Measurements from ENCODE around the gene MYH14.
"Not testable (repeated sequence)": the region's sequence is repeated elsewhere in the genome, so short reads cannot be mapped to it uniquely, and the experiment has no call there.

Gene MYH14

DNA sequence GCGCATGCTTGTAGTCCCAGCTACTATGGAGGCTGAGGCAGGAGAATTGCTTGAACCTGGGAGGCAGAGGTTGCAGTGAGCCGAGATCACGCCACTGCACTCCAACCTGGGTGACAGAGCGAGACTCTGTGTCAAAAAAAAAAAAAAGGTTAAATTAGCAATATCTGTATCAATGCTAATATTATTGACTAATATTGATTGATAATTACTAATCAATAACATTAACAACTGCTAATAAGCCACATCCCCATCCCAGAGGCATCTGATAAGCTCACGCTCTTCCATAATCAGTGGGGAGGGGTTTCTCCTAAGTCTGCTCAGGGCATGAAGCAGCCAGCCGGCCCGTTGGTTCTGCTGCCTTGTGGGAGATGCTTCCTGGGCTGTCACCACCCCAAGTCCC lies 24.7 kb downstream of the MYH14 start:
- DNase-seq, result not testable (repeated sequence)

DNA sequence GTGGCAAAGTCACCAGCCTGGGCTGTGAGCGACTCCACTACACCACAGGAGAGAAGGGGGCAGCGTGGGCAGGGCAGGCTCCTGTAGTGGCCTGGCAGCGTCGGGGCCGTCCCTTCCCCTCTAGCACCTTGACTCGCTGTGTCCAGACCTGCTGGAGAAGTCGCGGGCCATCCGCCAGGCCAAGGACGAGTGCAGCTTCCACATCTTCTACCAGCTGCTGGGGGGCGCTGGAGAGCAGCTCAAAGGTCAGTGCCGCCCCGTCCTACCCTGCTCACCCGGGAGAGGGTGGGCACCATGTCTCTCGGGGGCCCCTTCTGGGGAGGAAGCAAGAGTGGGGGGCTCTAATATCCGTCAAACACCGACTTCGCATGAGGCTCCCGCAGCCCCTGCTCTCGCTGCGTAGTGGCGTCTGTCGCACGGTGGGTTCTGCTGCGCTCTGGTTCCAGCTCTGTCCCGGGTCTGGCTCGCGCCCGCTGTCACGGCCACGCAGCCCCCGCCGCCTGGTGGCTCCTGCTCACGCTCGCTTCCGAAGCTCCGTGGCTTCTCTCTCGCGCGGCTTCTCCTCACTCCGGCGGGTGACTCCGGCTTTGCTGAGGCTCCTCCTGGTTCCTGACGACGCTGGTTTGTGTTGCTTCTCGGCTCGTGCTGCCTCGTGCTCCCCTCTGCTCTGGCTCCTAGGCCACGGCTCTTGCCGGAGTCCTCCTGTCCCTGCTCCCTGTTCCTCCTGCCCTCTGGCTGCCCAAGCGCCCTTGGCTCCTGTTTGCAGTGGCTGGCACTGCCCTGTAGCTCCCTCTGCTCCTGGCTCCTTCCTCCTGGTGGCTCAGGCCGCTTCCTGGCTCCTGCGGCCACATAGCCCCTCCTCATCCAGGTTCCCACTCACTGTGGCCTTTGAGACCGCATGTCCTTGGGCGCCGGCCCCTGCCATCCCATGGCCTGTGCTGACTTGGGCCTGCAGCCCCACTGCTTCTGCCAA lies 27.2 kb downstream of the MYH14 start:
- no peak for DNase-seq

DNA sequence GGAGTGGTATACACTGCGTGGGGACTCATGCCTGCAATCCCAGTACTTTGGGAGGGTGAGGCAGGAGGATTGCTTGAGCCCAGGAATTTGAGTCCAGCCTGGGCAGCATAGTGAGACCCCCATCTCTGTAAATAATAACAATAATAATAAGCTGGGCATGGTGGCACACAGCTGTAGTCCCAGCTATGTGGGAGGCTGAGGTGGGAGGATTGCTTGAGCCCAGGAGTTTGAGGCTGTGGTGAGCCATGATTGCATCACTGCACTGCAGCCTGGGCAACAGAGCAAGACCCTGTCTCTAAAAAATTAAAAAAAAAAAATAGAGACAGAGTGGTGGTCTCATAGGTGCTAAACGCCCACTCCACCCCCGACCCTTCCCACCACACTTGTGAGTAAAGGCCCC lies 28.0 kb downstream of the MYH14 start:
- not testable (repeated sequence) for DNase-seq

DNA sequence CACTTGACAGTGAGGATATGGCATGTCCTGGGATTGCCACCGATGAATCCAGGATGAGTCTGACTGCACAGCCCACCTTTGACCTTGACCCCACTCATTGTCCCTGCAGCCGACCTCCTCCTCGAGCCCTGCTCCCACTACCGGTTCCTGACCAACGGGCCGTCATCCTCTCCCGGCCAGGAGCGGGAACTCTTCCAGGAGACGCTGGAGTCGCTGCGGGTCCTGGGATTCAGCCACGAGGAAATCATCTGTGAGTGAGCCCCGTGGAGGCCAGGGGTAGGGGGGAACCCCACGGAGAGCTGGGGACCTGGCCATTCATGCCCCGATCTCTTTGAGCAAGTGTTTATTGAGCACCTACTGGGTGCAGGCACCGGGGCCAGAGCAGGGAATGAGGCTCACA lies 28.4 kb downstream of the MYH14 start:
- no peak for DNase-seq

DNA sequence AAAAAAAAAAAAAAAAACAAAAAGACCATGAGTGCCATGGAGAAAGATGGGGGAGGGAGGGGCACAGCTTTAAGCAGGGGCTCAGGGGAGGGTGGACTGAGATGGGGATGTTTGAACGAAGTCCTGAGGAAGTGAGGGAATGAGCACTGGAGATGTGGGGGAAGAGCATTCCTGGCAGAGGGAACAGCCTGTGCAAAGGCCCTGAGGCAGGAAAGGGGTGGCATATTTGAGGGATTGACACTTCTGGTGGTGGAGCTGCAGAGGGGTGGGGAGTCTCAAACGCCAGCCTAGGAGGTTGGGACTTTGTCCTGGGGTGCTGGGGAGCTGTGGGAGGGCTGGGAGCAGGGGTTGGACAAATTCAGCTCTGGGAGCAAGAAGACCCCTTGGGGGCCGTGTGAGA lies 29.2 kb downstream of the MYH14 start:
- DNase-seq, result no peak

GRCh38 chr19:50233308-50233910 lies 30.0 kb downstream of the MYH14 start:
- DNase-seq, result no peak

DNA sequence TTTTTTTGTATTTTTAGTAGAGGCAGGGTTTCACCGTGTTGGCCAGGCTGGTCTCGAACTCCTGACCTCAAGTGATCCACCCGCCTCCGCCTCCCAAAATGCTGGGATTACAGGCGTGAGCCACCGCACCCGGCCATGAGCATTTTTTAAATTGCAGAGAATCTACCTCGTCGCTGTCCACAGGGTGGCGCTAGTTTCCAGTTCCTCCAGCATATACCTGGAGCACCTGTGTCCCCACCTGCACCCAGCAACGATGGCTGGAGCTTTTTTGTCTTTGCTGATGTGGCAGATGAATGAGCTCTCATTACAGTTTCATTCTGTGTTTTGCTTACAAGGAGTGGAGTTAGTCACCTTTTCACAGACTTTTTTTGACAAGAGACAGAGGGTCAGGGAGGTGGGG lies 34.1 kb downstream of the MYH14 start:
- DNase-seq, result peak; percentile 20 to 31

DNA sequence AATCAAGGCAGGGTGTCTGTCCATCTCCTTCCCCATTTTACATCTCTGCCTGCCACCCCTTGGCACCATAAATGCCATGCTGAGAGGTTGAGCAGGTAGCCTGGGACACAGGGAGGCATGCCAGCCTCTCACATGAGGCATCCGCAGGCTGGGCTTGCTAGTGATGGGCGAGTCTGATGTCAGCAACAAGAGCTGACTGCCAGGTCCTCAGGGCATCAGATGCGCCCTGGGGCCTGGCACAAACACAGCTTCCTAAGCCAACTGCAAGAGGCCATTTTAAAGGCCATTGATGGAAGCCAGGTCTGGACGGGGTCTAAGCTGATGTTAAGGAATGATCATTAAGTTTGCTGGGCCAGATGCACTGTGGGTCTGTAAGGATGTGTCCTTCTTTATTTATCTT lies 34.6 kb downstream of the MYH14 start:
- no peak for DNase-seq

GRCh38 chr19:50239921-50240590 lies 36.6 kb downstream of the MYH14 start:
- DNase-seq, result no peak

DNA sequence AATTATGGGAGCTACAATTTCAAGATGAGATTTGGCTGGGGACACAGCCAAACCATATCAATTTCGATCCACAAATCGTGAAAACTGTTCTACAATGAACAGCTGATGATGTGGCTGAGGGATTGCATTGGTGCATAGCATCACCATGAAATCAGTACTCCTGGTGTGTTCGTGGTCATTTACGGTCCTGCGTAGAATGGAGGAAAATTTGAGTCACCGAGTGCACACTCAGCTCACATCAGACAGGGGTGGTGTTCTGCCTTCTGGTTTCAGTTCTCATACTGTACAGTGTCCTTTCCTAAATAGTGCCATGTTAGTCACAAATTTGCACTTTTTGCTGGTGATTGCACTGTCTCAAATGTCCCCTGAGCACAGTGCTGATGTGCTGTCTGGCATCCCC lies 39.2 kb downstream of the MYH14 start:
- no peak for DNase-seq

DNA sequence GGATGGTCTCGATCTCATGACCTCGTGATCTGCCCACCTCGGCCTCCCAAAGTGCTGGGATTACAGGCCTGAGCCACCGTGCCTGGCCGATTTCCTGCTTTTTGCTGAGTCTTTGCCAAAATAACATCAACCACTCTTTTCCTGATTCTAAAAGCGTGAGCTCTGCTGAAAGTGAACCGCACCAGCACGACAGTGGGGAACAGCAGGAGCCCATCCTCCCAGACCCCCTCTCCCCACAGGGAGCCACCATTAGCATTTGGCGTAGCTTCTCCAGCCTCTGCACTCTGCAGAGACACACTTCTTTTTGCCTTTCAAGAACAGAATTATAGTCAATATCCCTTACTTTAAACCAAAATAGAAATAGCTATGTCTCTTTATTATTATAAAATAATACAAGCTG lies 41.3 kb downstream of the MYH14 start:
- DNase-seq, result no peak

- no peak for DNase-seq
These were observed 45.0 kb downstream of the MYH14 start for GRCh38 chr19:50248413-50248812.

DNA sequence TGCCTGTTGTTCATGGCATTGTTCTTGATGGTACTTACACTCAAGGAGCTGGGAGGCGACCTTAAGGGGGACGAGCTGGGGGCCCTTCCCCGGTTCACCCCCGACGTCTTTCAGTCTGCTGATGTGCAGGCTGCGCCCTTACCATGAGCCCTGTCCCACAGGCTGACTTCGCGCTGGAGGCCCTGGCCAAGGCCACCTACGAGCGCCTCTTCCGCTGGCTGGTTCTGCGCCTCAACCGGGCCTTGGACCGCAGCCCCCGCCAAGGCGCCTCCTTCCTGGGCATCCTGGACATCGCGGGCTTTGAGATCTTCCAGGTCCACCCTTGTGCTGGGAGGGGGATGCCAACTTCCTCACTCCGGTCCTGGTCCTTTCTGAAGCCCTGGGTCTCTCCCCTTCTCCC lies 45.4 kb downstream of the MYH14 start:
- no peak for DNase-seq

GRCh38 chr19:50249636-50250035 lies 46.2 kb downstream of the MYH14 start:
- DNase-seq, result no peak

GRCh38 chr19:50250450-50251136 lies 47.2 kb downstream of the MYH14 start:
- no peak for DNase-seq

DNA sequence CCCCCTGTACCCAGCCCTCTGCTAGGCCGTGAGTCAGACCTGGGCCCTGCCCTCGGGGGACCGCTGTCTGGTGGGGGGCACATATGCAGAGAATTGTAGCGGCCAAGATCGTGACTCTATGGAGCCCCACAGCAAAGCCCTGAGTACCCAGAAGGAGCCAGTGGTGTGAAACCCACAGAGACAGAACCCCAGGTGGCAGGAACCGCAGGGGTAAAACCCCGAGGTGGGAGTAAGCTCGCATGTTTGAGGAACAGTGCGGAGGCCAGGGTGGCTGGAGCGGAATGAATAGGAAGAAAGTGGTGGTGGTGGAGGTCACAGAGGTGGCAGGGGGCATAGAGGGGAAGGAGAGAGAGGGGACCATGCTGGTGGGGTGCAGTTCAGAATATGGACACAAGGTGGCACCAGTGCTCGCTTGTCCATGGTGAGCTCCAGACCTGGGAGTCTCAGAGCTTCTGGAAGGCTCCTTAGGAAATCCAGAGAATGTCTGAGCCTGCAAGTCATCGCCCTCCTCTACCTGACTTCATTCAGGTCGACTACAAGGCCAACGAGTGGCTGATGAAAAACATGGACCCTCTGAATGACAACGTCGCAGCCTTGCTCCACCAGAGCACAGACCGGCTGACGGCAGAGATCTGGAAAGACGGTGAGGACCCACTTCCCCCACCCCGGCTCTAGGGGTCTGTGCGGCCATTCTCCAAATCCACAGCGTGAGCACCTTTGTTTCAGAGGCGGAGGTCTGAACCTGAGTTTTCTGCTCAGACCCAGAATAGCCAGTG lies 48.9 kb downstream of the MYH14 start:
- DNase-seq, result peak; percentile 64 to 66

GRCh38 chr19:50252887-50253268 lies 49.5 kb downstream of the MYH14 start:
- DNase-seq, result no peak

GRCh38 chr19:50255115-50255514 lies 51.7 kb downstream of the MYH14 start:
- no peak for DNase-seq

GRCh38 chr19:50257141-50257540 lies 53.7 kb downstream of the MYH14 start:
- no peak for DNase-seq

- DNase-seq, result peak; percentile 46 to 54
These were observed 55.5 kb downstream of the MYH14 start for GRCh38 chr19:50258918-50259372.

DNA sequence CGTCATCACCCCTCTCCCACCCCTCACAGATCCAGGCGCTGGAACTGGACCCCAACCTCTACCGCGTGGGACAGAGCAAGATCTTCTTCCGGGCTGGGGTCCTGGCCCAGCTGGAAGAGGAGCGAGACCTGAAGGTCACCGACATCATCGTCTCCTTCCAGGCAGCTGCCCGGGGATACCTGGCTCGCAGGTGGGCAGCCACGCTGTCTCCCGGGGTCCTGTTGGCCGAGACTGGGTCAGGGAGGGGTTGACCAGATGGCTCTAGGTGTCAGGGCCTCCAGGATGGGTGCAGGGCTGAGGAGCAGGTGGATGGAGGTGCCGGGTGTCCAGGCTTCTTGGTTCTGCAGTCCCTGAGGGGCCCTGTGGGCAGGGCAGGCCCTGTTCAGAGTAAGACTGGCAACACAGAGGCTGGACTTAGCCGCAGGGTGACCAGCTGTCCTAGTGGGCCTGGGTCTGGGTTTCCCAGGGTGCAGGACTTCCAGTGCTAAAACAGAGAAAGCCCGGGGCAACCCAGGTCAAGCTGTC lies 58.1 kb downstream of the MYH14 start:
- DNase-seq, result no peak

DNA sequence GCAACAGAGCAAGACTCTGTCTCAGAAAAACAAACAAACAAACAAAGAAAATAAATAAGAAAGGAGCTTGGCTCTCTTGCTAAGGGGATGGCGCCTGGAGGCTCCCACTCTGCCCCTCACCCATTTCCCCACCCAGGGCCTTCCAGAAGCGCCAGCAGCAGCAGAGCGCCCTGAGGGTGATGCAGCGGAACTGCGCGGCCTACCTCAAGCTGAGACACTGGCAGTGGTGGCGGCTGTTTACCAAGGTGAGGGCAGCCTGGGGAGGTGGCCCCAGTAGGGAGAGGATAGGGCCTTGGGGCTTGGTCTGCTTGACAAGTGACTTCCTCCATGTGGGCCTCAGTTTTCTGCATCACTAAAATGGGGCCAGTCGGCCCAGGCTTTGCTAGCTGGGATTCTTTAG lies 59.8 kb downstream of the MYH14 start:
- no peak for DNase-seq
